Measurements from ENCODE around the gene CSGALNACT2. TPM values are rescaled to one million over a fixed set of nuclear protein-coding genes. Genes with fewer than 3 reads are reported as not detected.

Gene CSGALNACT2
- polyA plus RNA-seq, 1 experiment = 14.1 TPM

GRCh38 chr10:43211431-43212042 lies 73.3 kb downstream of the CSGALNACT2 start:
- no peak for DNase-seq (ENCODE audit: low read depth)
- peaks cover 3% of the 10 kb centered on the region for H3K27me3 ChIP-seq (ENCODE audit: control insufficient read depth, insufficient read depth, low read length)
- H3K36me3 ChIP-seq (ENCODE audit: control insufficient read depth, insufficient read depth, low read length) = no peaks in the 10 kb centered on the region
- H3K4me3 ChIP-seq (ENCODE audit: low read depth, low read length) = no peak overlapping the region
- CTCF ChIA-PET = interaction anchor here (0.9 to 1.4 kb wide), 2 partner anchors 10 to 44 kb away, joined by 3 to 6 read pairs; no protein-coding TSS in a partner anchor
- POLR2A ChIA-PET = no interaction called here
- TF ChIP-seq, protein P1, sequence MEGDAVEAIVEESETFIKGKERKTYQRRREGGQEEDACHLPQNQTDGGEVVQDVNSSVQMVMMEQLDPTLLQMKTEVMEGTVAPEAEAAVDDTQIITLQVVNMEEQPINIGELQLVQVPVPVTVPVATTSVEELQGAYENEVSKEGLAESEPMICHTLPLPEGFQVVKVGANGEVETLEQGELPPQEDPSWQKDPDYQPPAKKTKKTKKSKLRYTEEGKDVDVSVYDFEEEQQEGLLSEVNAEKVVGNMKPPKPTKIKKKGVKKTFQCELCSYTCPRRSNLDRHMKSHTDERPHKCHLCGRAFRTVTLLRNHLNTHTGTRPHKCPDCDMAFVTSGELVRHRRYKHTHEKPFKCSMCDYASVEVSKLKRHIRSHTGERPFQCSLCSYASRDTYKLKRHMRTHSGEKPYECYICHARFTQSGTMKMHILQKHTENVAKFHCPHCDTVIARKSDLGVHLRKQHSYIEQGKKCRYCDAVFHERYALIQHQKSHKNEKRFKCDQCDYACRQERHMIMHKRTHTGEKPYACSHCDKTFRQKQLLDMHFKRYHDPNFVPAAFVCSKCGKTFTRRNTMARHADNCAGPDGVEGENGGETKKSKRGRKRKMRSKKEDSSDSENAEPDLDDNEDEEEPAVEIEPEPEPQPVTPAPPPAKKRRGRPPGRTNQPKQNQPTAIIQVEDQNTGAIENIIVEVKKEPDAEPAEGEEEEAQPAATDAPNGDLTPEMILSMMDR (IDR thresholded peaks at IDR 0.05; ENCODE audit: insufficient read depth, low read depth, low read length) = no peak

DNA sequence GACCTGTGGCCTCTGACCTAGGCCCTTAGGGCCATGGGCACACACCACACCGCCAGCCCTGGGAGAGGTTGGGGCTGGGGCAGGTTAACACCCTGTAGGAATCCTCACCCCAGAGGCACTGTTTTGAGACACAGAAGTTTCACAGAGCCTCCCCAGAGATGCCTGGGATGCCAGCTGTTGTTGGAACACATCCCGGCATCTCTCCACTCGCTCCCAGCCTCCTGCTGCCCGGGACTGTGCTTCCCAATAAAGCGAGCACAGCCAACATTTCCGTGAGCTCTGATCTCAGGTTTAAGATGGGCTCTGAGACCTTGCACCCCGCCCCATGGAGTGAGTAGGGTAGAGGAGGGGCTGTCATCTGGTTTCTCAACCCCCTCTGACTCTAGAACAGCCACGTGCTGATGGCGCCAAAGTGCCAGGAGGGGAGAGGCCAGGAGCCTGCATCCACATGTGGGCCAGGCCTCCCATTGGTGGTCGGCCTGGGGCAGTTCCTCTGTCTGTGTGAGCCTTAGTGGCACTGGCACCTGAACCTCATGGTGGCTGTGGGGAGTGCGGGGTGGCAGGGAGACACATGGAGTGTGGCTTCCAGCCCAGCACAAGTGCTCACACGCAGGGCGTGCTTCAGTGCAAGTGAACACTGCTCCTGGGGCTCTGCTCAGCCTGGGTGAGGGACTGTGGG lies 73.9 kb downstream of the CSGALNACT2 start:
- Histone ChIP-seq H3K36me3 (ENCODE audit: control insufficient read depth, insufficient read depth, low read length) (no peaks in the 10 kb centered on the region), H3K4me3 (ENCODE audit: low read depth, low read length) (no peak overlapping the region), H3K27me3 (ENCODE audit: control insufficient read depth, insufficient read depth, low read length) (peaks cover 3% of the 10 kb centered on the region)
- POLR2A ChIA-PET = no interaction called here
- CTCF ChIA-PET = interaction anchor here (11.8 kb wide), 1 partner anchor 9 kb away, joined by 87 read pairs; no protein-coding TSS in a partner anchor
- TF ChIP-seq, protein P1 (IDR thresholded peaks at IDR 0.05; ENCODE audit: insufficient read depth, low read depth, low read length) = no peak
- DNase-seq (ENCODE audit: low read depth) = no peak

- no peak for DNase-seq (ENCODE audit: low read depth)
- H3K27me3 ChIP-seq (ENCODE audit: control insufficient read depth, insufficient read depth, low read length) = peaks cover 3% of the 10 kb centered on the region
- CTCF ChIA-PET = interaction anchor here (1.9 to 11.8 kb wide), 2 partner anchors 11 to 16 kb away, joined by 5 to 87 read pairs; no protein-coding TSS in a partner anchor
- no peaks in the 10 kb centered on the region for H3K36me3 ChIP-seq (ENCODE audit: control insufficient read depth, insufficient read depth, low read length)
- TF ChIP-seq, protein P1 (IDR thresholded peaks at IDR 0.05; ENCODE audit: insufficient read depth, low read depth, low read length) = no peak
- POLR2A ChIA-PET = no interaction called here
- H3K4me3 ChIP-seq (ENCODE audit: low read depth, low read length) = no peak overlapping the region
Observed at GRCh38 chr10:43214071-43214955, 76.1 kb downstream of the CSGALNACT2 start.

DNA sequence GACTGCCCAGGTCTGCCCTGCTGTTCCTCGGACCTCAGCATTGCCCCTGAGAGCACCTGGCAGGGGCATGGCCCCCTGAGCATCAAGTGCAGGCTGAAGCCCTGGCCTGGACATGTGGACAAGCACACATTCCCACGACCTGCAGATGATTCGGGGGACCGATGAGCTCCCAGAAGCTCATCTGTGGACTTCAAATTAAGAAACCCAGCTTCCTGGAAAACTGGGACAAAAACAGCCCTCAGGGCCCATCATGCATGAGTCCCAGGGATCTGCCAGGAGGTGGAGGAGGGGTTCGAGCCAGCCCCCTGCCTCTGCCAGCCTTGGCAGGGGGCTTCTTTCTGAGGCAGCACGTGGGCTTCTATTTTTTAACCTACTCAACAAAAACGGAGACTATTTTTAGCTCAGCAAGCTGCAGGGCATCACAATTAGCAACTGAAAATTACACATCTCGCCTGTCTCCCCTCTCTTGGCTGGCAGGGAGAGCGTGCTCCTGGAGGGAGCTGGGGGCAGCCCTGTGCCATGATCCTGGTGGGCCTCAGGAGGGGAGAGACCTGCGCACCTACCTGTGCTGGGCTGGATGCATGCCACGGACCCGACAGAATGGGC lies 76.8 kb downstream of the CSGALNACT2 start:
- Histone ChIP-seq H3K4me3 (ENCODE audit: low read depth, low read length) (no peak overlapping the region), H3K36me3 (ENCODE audit: control insufficient read depth, insufficient read depth, low read length) (no peaks in the 10 kb centered on the region), H3K27me3 (ENCODE audit: control insufficient read depth, insufficient read depth, low read length) (peaks cover 1% of the 10 kb centered on the region; the same call in 1 of the 2 replicates)
- ChIA-PET POLR2A (no interaction called here), CTCF (interaction anchor here (1.9 to 11.8 kb wide), 2 partner anchors 12 to 15 kb away, joined by 5 to 87 read pairs; no protein-coding TSS in a partner anchor)
- DNase-seq (ENCODE audit: low read depth) = no peak
- TF ChIP-seq, protein P1 (IDR thresholded peaks at IDR 0.05; ENCODE audit: insufficient read depth, low read depth, low read length) = no peak
